SK-N-SH treated with all-trans-retinoic acid at 6 μM for 48 hours (cell line): Measurements from ENCODE around the gene CLPTM1L.

Experiments used
- ATAC-seq: fragments of 200-7000 bp; cut with Tn5 transposase; 3 replicates; pipeline ENCODE4 v1.9.1; 2020; ENCODE audit warnings: mild to moderate bottlenecking, moderate library complexity
- ARNTL ChIP-seq: fragments of 450-650 bp; formaldehyde crosslinking; IDR thresholded peaks from 2 replicates; pipeline ENCODE4 v1.5.0; 2020; ENCODE audit warnings: low read depth, mild to moderate bottlenecking, moderate library complexity, borderline replicate concordance
- CSDC2 ChIP-seq: fragments of 250-450 bp; sonication (Bioruptor Pico); IDR thresholded peaks from 2 replicates; pipeline ENCODE4 v1.5.0; 2020; ENCODE audit warnings: mild to moderate bottlenecking, moderate library complexity
- ESRRG ChIP-seq: fragments of 250-450 bp; sonication (Bioruptor Pico); IDR thresholded peaks from 2 replicates; pipeline ENCODE4 v1.6.1; 2021; ENCODE audit warnings: mild to moderate bottlenecking
- GLIS3 ChIP-seq: fragments of 250-450 bp; sonication (Bioruptor Pico); IDR thresholded peaks from 2 replicates; pipeline ENCODE4 v1.5.0; 2020; ENCODE audit warnings: mild to moderate bottlenecking, moderate library complexity
- ISL1 ChIP-seq: fragments of 250-450 bp; sonication (Bioruptor Pico); IDR thresholded peaks from 2 replicates; pipeline ENCODE4 v2.1.2; 2022; ENCODE audit warnings: mild to moderate bottlenecking, moderate library complexity
- OSR1 ChIP-seq: fragments of 250-450 bp; sonication (Bioruptor Pico); IDR thresholded peaks from 2 replicates; pipeline ENCODE4 v1.8.0; 2022; ENCODE audit warnings: moderate library complexity, mild to moderate bottlenecking, inconsistent platforms
- PPARA ChIP-seq: fragments of 250-450 bp; sonication (Bioruptor Pico); IDR thresholded peaks from 2 replicates; pipeline ENCODE4 v1.5.0; 2020; ENCODE audit warnings: mild to moderate bottlenecking, borderline replicate concordance
- RARB ChIP-seq: fragments of 250-450 bp; sonication (Bioruptor Pico); IDR thresholded peaks from 2 replicates; pipeline ENCODE4 v1.8.0; 2021; ENCODE audit warnings: mild to moderate bottlenecking, moderate library complexity
- SNAI2 ChIP-seq: fragments of 250-450 bp; sonication (Bioruptor Pico); IDR thresholded peaks from 2 replicates; pipeline ENCODE4 v1.5.0; 2020; ENCODE audit warnings: mild to moderate bottlenecking, moderate library complexity
- TCF4 ChIP-seq: fragments of 250-450 bp; sonication (Bioruptor Pico); IDR thresholded peaks from 2 replicates; pipeline ENCODE4 v1.8.0; 2021; ENCODE audit warnings: mild to moderate bottlenecking, moderate library complexity, borderline replicate concordance
- TOX ChIP-seq: fragments of 250-450 bp; sonication (Bioruptor Pico); IDR thresholded peaks from 2 replicates; pipeline ENCODE4 v1.8.0; 2021; ENCODE audit warnings: mild to moderate bottlenecking, moderate library complexity, borderline replicate concordance
- ZFP3 ChIP-seq: fragments of 250-450 bp; sonication (Bioruptor Pico); IDR thresholded peaks from 2 replicates; pipeline ENCODE4 v1.5.0; 2020; ENCODE audit warnings: mild to moderate bottlenecking, moderate library complexity
- ZFP30 ChIP-seq: fragments of 450-650 bp; formaldehyde crosslinking; IDR thresholded peaks from 2 replicates; pipeline ENCODE4 v1.5.0; 2022; ENCODE audit warnings: mild to moderate bottlenecking, moderate library complexity
- ZNF70 ChIP-seq: fragments of 450-650 bp; formaldehyde crosslinking; IDR thresholded peaks from 2 replicates; pipeline ENCODE4 v1.5.0; 2020; ENCODE audit warnings: mild to moderate bottlenecking, moderate library complexity
- ZNF8 ChIP-seq: fragments of 450-650 bp; formaldehyde crosslinking; IDR thresholded peaks from 2 replicates; pipeline ENCODE4 v1.5.0; 2020; ENCODE audit warnings: mild to moderate bottlenecking, moderate library complexity
- TF ChIP-seq, protein P1 (sequence below): fragments of 250-450 bp; sonication (Bioruptor Pico); IDR thresholded peaks from 2 replicates; pipeline ENCODE4 v1.8.0; 2020; ENCODE audit warnings: mild to moderate bottlenecking, moderate library complexity, borderline replicate concordance
- TF ChIP-seq, protein P2 (sequence below): fragments of 250-450 bp; sonication (Bioruptor Pico); IDR thresholded peaks from 2 replicates; pipeline ENCODE4 v1.8.0; 2021; ENCODE audit warnings: low read depth, mild to moderate bottlenecking, moderate library complexity, borderline replicate concordance
- TF ChIP-seq, protein P3 (sequence below): fragments of 250-450 bp; sonication (Bioruptor Pico); IDR thresholded peaks from 2 replicates; pipeline ENCODE4 v1.5.1; 2021; ENCODE audit warnings: mild to moderate bottlenecking, moderate library complexity
- TF ChIP-seq, protein P4 (sequence below): fragments of 250-450 bp; sonication (Bioruptor Pico); IDR thresholded peaks from 2 replicates; pipeline ENCODE4 v1.5.1; 2020; ENCODE audit warnings: low read depth, mild to moderate bottlenecking, moderate library complexity

CLPTM1L gene

DNA sequence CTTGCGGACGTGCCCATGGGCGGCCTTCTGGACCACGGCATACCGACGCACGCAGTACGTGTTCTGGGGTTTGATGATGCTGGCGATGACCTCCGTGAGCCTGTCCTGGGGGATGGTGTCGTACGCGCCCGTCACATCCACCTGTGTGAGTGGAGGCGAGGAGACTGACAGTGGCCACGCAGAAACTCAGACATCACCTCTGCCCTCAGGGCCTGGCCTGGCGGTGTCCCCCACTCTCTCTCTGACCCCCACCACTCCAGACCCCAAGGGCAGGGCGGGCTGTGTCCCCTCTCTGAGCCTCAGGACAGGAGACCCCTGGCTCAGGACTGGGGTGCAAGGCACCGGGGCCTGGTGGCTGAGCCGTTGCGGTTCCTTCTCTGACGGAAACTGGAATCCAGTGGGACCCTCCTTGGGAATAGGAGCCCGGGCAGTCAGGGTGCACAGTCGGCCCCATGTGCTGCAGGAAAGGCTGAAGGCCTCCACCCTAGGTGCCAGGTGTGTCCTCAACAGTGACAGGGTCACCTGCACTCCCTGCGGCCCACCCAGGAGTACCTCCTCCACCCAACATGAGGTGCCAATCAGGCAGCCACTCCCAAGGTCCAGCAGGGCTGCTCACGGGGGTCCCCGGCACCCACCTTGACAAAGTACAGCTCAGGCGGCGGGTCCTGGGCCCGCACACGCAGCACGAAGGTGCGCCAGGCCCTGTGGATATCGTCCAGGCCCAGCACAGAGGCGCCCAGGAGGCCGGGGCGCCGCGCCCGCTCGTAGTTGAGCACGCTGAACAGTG lies 66.0 kb downstream of the CLPTM1L start:
- ATAC-seq = no peak
- TF ChIP-seq ARNTL = no peak
- no peak for TF ChIP-seq ZNF8
- TF ChIP-seq PPARA = no peak
- TF ChIP-seq TOX (CRISPR knock-in tag) = no peak
- TF ChIP-seq, protein P1, sequence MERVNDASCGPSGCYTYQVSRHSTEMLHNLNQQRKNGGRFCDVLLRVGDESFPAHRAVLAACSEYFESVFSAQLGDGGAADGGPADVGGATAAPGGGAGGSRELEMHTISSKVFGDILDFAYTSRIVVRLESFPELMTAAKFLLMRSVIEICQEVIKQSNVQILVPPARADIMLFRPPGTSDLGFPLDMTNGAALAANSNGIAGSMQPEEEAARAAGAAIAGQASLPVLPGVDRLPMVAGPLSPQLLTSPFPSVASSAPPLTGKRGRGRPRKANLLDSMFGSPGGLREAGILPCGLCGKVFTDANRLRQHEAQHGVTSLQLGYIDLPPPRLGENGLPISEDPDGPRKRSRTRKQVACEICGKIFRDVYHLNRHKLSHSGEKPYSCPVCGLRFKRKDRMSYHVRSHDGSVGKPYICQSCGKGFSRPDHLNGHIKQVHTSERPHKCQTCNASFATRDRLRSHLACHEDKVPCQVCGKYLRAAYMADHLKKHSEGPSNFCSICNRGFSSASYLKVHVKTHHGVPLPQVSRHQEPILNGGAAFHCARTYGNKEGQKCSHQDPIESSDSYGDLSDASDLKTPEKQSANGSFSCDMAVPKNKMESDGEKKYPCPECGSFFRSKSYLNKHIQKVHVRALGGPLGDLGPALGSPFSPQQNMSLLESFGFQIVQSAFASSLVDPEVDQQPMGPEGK (CRISPR knock-in tag) = no peak
- TF ChIP-seq, protein P2, sequence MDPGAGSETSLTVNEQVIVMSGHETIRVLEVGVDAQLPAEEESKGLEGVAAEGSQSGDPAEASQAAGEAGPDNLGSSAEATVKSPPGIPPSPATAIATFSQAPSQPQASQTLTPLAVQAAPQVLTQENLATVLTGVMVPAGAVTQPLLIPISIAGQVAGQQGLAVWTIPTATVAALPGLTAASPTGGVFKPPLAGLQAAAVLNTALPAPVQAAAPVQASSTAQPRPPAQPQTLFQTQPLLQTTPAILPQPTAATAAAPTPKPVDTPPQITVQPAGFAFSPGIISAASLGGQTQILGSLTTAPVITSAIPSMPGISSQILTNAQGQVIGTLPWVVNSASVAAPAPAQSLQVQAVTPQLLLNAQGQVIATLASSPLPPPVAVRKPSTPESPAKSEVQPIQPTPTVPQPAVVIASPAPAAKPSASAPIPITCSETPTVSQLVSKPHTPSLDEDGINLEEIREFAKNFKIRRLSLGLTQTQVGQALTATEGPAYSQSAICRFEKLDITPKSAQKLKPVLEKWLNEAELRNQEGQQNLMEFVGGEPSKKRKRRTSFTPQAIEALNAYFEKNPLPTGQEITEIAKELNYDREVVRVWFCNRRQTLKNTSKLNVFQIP (CRISPR knock-in tag) = no peak
- TF ChIP-seq TCF4 (CRISPR knock-in tag) = no peak
- no peak for TF ChIP-seq ESRRG (CRISPR knock-in tag)
- no peak for TF ChIP-seq ZNF70 (CRISPR knock-in tag)
- TF ChIP-seq RARB (CRISPR knock-in tag) = no peak
- TF ChIP-seq, protein P3, sequence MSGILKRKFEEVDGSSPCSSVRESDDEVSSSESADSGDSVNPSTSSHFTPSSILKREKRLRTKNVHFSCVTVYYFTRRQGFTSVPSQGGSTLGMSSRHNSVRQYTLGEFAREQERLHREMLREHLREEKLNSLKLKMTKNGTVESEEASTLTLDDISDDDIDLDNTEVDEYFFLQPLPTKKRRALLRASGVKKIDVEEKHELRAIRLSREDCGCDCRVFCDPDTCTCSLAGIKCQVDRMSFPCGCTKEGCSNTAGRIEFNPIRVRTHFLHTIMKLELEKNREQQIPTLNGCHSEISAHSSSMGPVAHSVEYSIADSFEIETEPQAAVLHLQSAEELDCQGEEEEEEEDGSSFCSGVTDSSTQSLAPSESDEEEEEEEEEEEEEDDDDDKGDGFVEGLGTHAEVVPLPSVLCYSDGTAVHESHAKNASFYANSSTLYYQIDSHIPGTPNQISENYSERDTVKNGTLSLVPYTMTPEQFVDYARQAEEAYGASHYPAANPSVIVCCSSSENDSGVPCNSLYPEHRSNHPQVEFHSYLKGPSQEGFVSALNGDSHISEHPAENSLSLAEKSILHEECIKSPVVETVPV (CRISPR knock-in tag) = no peak
- TF ChIP-seq GLIS3 (CRISPR knock-in tag) = no peak
- TF ChIP-seq ISL1 (CRISPR knock-in tag) = no peak

DNA sequence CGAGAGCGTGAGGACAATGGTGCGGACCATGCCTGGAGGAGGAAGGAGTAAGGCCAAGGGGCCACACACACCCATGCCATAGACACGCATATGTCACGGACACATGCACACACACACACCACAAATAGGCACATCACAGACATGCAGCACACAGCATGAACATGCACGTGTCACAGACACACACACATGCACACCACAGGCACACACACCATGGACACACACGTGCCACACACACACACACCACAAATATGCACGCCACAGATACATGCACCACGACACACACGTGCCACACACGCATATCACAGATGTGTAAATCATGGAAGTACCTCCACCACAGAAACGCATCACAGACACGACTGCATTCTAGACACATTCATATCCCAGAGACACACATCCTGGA lies 66.7 kb downstream of the CLPTM1L start:
- no peak for ATAC-seq
- no peak for TF ChIP-seq PPARA
- TF ChIP-seq GLIS3 (CRISPR knock-in tag) = no peak
- no peak for TF ChIP-seq ZFP30 (CRISPR knock-in tag)
- TF ChIP-seq, protein P2 (CRISPR knock-in tag) = no peak
- TF ChIP-seq RARB (CRISPR knock-in tag) = no peak
- TF ChIP-seq SNAI2 (CRISPR knock-in tag) = no peak
- no peak for TF ChIP-seq OSR1 (CRISPR knock-in tag)
- no peak for TF ChIP-seq CSDC2 (CRISPR knock-in tag)

DNA sequence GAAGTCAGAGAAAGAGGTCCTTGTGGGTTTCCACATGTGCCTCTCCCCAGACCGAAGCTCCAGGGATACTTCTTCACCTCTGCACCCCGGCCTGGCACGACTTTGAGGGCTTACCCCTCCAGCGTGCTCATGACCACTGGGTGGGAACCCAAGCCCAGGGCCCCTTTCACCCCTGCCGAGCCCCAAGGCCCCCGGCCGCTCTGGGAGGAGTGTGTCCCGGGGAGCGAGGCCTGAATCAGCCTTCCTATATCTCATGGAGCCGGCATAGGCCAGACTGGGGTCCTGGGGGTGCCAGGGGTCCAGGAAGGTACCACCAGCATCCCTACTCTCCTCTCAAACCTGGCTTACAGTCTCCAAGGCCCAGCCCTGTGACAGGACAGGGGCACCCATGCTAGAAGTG lies 67.1 kb downstream of the CLPTM1L start:
- ATAC-seq = no peak
- no peak for TF ChIP-seq SNAI2 (CRISPR knock-in tag)
- no peak for TF ChIP-seq ZFP3 (CRISPR knock-in tag)
- no peak for TF ChIP-seq TCF4 (CRISPR knock-in tag)
- TF ChIP-seq ESRRG (CRISPR knock-in tag) = no peak
- TF ChIP-seq, protein P4, sequence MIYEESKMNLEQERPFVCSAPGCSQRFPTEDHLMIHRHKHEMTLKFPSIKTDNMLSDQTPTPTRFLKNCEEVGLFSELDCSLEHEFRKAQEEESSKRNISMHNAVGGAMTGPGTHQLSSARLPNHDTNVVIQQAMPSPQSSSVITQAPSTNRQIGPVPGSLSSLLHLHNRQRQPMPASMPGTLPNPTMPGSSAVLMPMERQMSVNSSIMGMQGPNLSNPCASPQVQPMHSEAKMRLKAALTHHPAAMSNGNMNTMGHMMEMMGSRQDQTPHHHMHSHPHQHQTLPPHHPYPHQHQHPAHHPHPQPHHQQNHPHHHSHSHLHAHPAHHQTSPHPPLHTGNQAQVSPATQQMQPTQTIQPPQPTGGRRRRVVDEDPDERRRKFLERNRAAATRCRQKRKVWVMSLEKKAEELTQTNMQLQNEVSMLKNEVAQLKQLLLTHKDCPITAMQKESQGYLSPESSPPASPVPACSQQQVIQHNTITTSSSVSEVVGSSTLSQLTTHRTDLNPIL (CRISPR knock-in tag) = no peak
- TF ChIP-seq CSDC2 (CRISPR knock-in tag) = no peak
- TF ChIP-seq ZFP30 (CRISPR knock-in tag) = no peak
- no peak for TF ChIP-seq ARNTL
- TF ChIP-seq RARB (CRISPR knock-in tag) = no peak
- TF ChIP-seq, all 23 proteins: peak for 0

DNA sequence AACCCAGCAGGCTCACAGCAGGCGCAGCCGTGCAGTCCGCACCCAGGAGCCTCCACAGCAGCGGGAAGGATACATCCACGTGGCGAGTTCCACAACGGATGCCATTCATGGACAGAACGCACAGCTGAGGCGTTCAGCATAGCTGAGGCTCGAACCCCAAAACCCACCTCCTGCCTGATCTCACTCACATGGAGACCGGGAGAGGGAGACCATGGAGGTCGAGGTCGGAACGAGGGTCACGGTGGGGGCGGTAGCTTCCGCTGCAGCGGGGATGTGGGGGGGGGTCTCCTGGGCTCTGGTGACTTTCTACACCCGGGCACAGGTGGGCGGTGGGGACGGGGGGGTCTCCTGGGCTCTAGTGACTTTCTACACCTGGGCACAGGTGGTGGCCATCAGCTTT lies 67.6 kb downstream of the CLPTM1L start:
- ATAC-seq = no peak
- no peak for TF ChIP-seq ZNF8
- no peak for TF ChIP-seq ARNTL
- TF ChIP-seq TOX (CRISPR knock-in tag) = no peak
- no peak for TF ChIP-seq ZFP3 (CRISPR knock-in tag)
- TF ChIP-seq ZFP30 (CRISPR knock-in tag) = no peak
- no peak for TF ChIP-seq ZNF70 (CRISPR knock-in tag)
- no peak for TF ChIP-seq ISL1 (CRISPR knock-in tag)
- TF ChIP-seq, protein P3 (CRISPR knock-in tag) = no peak
- TF ChIP-seq, protein P2 (CRISPR knock-in tag) = no peak
